Endothelial cell of umbilical vein (primary cell): ENCODE results near the gene PCDHA9.
"Not testable (repeated sequence)": the region's sequence is repeated elsewhere in the genome, so short reads cannot be mapped to it uniquely, and the experiment has no call there.

ENCODE experiments used
- EZH2 ChIP-seq: IDR thresholded peaks from 2 replicates; pipeline ENCODE4 v1.6.1; 2012; ENCODE audit warnings: borderline replicate concordance, low read depth, mild to moderate bottlenecking, moderate library complexity, low read length, inconsistent platforms; ENCODE audit not compliant: severe bottlenecking
- FOS ChIP-seq: IDR thresholded peaks from 2 replicates; pipeline ENCODE4 v1.6.1; 2011; ENCODE audit warnings: mild to moderate bottlenecking, low read length, moderate library complexity, borderline replicate concordance; ENCODE audit not compliant: insufficient read depth
- GATA2 ChIP-seq: IDR thresholded peaks from 2 replicates; pipeline ENCODE4 v1.7.0; 2011; ENCODE audit warnings: low read depth, mild to moderate bottlenecking, moderate library complexity, mixed read lengths, low read length; ENCODE audit not compliant: insufficient read length, insufficient read depth
- MYC ChIP-seq: IDR thresholded peaks from one replicate; pipeline ENCODE4 v1.6.1; 2011; ENCODE audit warnings: mild to moderate bottlenecking, low read depth, low read length
- POLR2A ChIP-seq: IDR thresholded peaks from 2 replicates; pipeline ENCODE4 v1.6.1; 2012; ENCODE audit warnings: low read depth, mild to moderate bottlenecking, control low read depth, low read length
- POLR2AphosphoS5 ChIP-seq: IDR thresholded peaks from 2 replicates; pipeline ENCODE4 v1.6.1; 2012; ENCODE audit warnings: low read depth, mild to moderate bottlenecking, control low read depth, low read length, moderate library complexity; ENCODE audit not compliant: insufficient read depth
- TF ChIP-seq, protein P1 (sequence below), 2 donors: IDR thresholded peaks; 1 replicate in 1 of 2; 2 replicates in 1 of 2; pipeline ENCODE4 v1.5.1; 2011; ENCODE audit warnings: low read length in 2 of 2, mild to moderate bottlenecking in 2 of 2, moderate library complexity in 2 of 2, control low read depth in 1 of 2, inconsistent platforms in 1 of 2, low read depth in 1 of 2; ENCODE audit not compliant: insufficient read depth in 1 of 2; ENCODE audit errors: extremely low read depth in 1 of 2
- TF ChIP-seq, protein P2 (sequence below): IDR thresholded peaks from 2 replicates; pipeline ENCODE4 v1.6.1; 2011; ENCODE audit not compliant: insufficient read depth, insufficient read length

DNA sequence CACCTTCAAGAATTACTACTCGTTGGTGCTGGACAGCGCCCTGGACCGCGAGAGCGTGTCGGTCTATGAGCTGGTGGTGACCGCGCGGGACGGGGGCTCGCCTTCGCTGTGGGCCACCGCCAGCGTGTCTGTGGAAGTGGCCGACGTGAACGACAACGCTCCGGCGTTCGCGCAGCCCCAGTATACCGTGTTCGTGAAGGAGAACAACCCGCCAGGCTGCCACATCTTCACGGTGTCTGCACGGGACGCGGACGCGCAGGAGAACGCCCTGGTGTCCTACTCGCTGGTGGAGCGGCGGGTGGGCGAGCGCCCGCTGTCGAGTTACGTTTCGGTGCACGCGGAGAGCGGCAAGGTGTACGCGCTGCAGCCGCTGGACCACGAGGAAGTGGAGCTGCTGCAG, 25.2 kb upstream of the PCDHA9 start:
- TF ChIP-seq, protein P1, sequence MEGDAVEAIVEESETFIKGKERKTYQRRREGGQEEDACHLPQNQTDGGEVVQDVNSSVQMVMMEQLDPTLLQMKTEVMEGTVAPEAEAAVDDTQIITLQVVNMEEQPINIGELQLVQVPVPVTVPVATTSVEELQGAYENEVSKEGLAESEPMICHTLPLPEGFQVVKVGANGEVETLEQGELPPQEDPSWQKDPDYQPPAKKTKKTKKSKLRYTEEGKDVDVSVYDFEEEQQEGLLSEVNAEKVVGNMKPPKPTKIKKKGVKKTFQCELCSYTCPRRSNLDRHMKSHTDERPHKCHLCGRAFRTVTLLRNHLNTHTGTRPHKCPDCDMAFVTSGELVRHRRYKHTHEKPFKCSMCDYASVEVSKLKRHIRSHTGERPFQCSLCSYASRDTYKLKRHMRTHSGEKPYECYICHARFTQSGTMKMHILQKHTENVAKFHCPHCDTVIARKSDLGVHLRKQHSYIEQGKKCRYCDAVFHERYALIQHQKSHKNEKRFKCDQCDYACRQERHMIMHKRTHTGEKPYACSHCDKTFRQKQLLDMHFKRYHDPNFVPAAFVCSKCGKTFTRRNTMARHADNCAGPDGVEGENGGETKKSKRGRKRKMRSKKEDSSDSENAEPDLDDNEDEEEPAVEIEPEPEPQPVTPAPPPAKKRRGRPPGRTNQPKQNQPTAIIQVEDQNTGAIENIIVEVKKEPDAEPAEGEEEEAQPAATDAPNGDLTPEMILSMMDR (IDR thresholded peaks at IDR 0.05; ENCODE audit: extremely low read depth in 1 of 2, insufficient read depth in 1 of 2, low read depth in 1 of 2, low read length in 2 of 2), result not testable (repeated sequence)
- TF ChIP-seq POLR2A, POLR2AphosphoS5, EZH2, GATA2, MYC, FOS: not testable (repeated sequence)
- TF ChIP-seq, protein P2, sequence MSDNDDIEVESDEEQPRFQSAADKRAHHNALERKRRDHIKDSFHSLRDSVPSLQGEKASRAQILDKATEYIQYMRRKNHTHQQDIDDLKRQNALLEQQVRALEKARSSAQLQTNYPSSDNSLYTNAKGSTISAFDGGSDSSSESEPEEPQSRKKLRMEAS, result not testable (repeated sequence)
